K562 (cell line): ENCODE measurements around the gene CCDC148.
A peak's percentile ranks its signal among the peaks of the same experiment; 100 is the strongest.

Source experiments
- CTCF ChIP-seq, 3 experiments: IDR thresholded peaks in 2 of 3; conservative IDR thresholded peaks in 1 of 3; 2 replicates each; pipeline ENCODE4 v1.5.1; 2011 to 2012; ENCODE audit warnings: low read length in 3 of 3, mild to moderate bottlenecking in 3 of 3, control low read depth in 2 of 3, improper control_type of control experiment in 1 of 3, inconsistent platforms in 1 of 3, low read depth in 1 of 3, mixed read lengths in 1 of 3, moderate library complexity in 1 of 3; ENCODE audit not compliant: insufficient read depth in 2 of 3
- FOXJ3 ChIP-seq: sonication (generic); formaldehyde crosslinking; IDR thresholded peaks from 2 replicates; pipeline ENCODE4 v1.4.0; 2020; ENCODE audit warnings: mild to moderate bottlenecking, missing genetic modification reagents
- PCBP2 ChIP-seq: fragments of 200-400 bp; formaldehyde crosslinking; IDR thresholded peaks from 2 replicates; pipeline ENCODE4 v1.6.1; 2018; ENCODE audit warnings: low read length, low read depth, mild to moderate bottlenecking, moderate library complexity; ENCODE audit not compliant: poor library complexity, severe bottlenecking
- POLR2A ChIP-seq: fragments of 450-650 bp; conservative IDR thresholded peaks from 2 replicates; pipeline ENCODE4 v1.6.1; 2016
- RFX1 ChIP-seq: fragments of 450-650 bp; IDR thresholded peaks from 2 replicates; pipeline ENCODE4 v1.6.1; 2016; ENCODE audit warnings: mild to moderate bottlenecking, moderate library complexity
- SIN3A ChIP-seq, 2 experiments: fragments of 150-350 bp in 1 of 2; IDR thresholded peaks; 2 replicates each; pipeline ENCODE4 v1.6.1; 2011 to 2016; ENCODE audit warnings: borderline replicate concordance in 2 of 2, low read depth in 2 of 2, low read length in 2 of 2, mild to moderate bottlenecking in 2 of 2, moderate library complexity in 2 of 2; ENCODE audit not compliant: control insufficient read depth in 1 of 2
- ZKSCAN3 ChIP-seq: fragments of 250-450 bp; sonication (Bioruptor Pico); IDR thresholded peaks from 2 replicates; pipeline ENCODE4 v1.4.0; 2020
- ZNF354B ChIP-seq: fragments of 250-450 bp; sonication (Bioruptor Pico); IDR thresholded peaks from 2 replicates; pipeline ENCODE4 v1.4.0; 2020

DNA sequence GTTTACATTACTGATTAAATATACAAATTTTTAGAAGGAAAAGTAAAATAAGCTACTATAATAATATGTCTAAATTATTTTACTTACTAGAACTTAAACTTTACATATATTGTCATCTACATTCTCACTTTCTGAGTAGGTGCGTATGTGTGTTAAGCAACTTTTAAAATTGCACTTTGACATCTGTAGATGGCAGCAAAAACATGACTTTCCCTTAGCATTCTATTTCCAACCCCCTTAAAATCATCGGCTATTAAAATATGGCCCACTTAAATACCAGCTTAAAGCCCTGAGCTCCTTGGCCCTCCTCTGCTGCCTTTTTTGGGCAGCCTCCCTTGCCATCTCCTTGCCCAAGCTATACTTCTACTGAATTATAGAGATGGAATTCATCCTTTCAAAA is 276.9 kb downstream of the CCDC148 start:
- TF ChIP-seq SIN3A (IDR thresholded peaks at IDR 0.05; ENCODE audit: borderline replicate concordance in 2 of 2, control insufficient read depth in 1 of 2, low read depth in 2 of 2, low read length in 2 of 2) (no peak), FOXJ3 (CRISPR knock-in tag) (no peak), CTCF (IDR thresholded peaks at IDR 0.05 in 2 of 3, conservative IDR thresholded peaks at IDR 0.05 in 1 of 3; ENCODE audit: insufficient read depth in 2 of 3, low read depth in 1 of 3, low read length in 3 of 3) (peak; percentile 36 to 69 (median 56); a peak in 5 of 6 replicates), ZNF354B (CRISPR knock-in tag) (no peak), PCBP2 (no peak), RFX1 (no peak), ZKSCAN3 (no peak), POLR2A (no peak)
